ENCODE results near the gene BACE2.

Gene BACE2

DNA sequence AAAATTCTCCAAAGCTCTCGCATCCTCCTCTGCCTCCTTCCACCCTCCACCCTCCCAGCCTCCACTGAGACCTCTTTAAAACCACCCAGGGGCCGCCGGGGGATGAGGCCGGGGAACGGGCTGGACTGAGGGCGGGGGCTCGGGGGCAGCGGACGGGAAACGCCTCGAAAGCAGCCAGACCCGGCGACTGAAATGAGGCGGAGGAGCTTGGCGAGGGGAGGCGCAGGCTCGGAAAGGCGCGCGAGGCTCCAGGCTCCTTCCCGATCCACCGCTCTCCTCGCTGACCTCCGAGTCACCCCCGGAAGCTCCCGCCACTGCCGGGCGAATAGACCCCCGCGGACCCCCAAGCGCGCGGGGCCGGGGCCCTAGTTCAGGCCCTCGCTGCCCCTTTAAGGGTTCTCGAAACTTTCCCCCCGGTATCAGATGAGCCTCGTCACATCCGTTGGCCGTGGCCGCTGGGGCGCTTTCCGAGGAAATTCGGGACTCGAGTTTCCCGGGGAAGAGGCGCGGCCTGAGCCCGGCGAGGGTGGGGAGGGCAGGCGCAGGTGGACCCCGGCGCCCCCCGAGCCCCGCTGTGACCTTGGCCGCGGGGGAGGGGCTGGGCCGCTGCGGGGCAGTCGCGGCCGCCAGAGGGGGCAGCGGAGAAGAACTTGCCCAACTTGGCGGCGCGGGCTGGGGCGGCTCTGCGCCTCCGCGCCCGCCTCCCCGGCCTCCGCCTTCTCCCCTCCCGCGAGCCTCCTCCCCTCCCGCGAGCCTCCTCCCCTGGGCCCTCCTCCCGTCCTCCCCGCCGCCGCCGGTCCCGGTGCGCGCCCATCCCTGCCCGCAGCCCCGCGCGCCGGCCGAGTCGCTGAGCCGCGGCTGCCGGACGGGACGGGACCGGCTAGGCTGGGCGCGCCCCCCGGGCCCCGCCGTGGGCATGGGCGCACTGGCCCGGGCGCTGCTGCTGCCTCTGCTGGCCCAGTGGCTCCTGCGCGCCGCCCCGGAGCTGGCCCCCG, at the start of gene BACE2:
Gene BACE2, plus strand, starts transcription at position 813 of the 995 bp plus-strand sequence. Its CDS starts 104 bp downstream, at position 917.
- DNase-seq: peak; percentile 14 to 54

DNA sequence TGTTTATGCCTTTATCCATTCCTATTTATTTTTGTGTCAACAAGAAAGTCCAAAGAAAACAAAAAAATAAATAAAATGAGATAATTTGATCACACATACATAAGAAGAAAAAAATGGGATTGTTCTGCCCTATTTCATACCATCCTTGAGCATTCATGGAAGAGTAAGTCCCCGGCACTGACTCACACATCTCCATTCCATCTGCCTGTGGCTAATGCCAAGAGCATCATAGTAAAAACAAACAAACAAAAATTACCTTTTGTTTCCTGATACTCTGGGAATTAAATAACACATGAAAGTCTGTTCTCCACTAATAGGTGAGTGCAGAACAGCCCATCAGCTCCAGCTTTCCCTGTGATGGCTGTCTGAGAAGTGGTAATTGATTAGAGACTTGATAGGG, 48.1 kb upstream of the BACE2 start:
- no peak for DNase-seq

DNA sequence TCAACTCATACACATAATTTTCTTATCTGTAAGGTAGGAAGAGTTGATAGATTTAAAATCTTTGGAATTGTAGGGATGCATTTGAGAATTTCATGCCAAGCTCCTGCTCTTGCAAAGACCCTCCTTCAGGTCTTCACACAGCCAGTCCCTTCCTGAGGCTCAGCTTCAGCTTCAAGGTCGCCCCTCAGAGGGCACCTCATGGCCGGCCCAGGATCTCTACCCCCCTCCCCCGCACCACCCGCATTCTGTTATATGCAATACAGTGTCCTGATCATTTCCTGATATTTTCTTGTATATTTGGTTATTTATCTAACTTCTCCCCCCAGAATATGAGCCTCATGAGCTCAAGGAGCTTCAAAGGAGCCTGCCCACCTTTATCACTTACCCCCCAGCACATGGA, 47.0 kb upstream of the BACE2 start:
- DNase-seq: no peak

DNA sequence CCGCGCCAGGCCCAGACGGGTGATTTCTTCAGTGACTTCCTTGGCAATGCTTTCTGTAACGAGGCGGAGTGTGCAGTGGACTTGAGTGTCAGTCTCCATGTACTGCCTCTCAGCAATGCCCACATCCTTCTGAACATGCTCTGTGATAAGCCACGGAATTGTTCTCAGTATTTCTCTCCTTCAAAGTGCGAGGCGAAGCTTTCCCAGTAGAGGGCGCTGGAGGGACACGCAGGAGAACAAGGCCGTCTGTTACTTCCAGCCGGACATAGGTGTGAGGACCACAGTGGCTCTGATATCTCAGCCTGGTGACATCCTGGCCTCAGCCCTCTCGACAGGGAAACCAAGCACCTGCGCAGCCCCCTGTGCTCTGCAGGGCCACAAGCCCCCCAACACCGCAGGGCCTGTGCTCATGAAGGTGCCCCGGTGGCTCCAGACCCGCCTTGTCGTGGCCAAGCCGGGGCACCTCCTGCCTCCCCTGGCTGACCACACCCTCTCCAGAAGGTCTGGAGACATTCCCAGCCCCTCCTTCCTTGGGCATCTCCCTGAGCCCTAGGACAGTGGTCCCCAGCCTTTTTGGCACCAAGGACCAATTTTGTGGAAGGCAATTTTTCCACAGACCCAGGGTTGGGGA, 46.1 kb upstream of the BACE2 start:
- DNase-seq: peak; percentile 30 to 48

DNA sequence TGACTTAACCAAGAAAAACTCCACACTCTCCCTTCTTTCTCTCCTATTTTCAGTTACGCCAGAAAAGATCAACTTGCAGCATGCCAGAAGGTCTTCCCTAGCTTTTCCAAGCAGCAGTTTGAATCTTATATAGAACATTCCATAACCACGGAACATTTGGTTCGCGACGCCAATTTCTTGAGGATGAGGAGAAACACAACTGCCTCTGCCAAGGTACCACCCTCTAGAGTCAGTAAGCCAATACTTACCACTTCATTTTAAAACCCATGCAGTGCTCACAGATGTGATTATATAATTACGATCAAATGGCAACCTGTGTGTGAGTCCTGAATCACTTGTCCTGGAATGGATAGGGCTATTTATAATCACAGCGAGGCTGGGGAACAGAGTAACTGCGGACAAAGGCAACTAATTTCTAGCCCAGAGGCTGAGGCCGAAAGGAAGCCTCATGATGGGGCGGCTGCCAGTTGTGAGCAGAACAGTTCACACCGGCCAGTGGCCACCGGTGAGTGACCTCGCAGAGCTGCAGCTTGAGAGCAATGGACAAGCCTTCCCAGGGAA, 43.2 kb upstream of the BACE2 start:
- no peak for DNase-seq

DNA sequence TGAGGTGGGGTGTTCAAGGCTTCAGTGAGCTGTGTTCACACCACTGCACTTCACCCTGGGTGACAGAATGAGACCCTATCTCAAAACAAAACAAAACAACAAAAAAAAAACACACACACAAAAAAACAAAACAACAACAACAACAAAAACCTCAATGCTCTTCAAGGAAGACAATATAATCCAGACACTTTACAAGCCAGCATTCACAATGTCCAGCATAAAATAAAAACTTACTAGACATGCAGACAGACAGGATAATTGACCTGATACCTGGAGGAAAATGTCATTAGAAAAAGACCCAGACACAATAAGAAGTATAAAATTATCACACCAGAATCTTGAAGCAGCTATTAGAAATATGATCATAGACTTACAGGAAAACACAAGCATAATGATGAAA, 39.0 kb upstream of the BACE2 start:
- no peak for DNase-seq

DNA sequence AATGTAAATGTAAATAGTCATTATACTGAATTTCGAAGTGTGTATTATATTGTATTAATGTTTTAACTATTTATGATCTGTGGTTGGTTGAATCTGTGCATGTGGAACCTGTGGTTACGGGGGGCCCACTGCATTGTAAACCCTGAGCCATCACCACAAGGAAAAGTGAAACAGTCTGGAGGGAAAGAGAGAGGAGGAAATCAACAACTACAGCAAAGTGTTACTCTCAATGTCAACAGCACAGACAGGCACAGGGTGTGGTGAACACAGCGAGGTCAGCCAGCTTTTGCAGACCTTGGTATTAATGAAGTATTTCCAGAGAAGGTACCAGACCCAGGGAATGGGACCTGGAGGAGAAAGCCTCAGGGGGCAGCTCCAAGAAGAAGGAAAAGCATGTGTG, 37.1 kb upstream of the BACE2 start:
- no peak for DNase-seq

DNA sequence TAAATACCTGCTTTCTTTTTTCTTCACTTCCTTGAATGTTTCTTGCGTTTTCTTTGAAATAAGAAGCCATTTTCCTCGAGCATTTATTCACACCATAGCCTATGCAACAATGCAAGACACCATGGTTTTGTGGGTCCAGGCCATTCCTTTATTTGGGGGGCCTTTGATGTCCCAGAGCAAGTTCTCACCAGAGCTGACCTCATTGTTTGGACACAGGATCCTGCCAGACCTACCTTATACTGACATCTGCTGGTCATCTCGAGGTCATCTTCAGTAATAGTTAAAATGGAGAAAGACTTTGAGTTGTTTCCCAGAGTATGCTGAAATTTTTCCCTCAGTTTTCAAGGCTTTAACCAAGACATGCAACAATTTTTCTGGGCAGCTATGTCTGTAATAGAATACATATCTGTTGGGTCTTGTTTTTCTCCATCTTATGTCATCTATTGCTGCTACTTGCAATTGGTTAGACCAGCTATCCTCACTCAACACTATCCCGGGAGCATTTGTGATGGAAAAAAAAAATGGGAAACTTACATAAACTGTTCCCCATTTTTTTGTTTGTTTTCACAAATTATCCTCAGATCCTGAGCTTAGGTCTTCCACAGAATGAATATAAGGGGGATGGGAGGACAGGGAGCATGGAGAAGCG, 34.0 kb upstream of the BACE2 start:
- no peak for DNase-seq

DNA sequence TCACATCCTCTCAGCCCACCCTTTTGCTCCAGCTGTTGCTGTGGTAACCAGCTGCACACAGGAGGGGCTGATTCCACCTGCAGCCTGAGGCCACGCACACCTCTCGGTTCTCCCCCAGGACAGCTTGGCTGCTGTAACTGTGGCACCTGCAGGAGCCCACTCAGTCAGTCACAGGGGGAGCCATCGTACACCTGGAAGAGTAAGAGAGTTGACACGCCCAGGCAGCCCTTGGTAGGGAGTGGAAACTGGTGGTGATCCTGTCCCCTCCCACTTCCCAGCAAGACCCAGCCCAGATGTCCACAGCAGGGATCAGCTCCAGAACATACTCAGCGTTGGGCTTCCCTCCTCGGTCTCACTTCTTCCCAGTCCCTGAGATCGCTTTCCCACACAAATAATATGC, 32.2 kb upstream of the BACE2 start:
- DNase-seq: no peak

DNA sequence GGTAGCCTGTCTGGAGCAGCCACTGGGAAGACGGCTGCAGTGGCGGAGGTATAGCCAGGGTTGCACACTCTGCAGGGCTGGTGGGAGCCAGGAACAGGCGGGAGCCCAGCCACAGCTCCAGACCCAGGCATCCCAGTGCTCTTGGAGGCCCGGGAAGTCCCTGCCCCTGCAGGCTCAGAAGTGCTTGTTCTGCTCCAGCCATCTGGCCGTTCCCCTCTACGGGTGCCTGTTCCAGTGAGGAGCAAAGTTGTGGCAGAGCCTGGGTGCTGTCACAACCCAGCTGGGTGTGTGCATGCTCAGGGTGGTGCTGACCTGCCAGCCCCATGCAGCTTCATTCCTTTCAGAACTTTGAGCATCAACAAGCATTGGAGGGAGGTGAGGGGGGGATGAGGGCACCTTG, 31.7 kb upstream of the BACE2 start:
- DNase-seq: no peak

DNA sequence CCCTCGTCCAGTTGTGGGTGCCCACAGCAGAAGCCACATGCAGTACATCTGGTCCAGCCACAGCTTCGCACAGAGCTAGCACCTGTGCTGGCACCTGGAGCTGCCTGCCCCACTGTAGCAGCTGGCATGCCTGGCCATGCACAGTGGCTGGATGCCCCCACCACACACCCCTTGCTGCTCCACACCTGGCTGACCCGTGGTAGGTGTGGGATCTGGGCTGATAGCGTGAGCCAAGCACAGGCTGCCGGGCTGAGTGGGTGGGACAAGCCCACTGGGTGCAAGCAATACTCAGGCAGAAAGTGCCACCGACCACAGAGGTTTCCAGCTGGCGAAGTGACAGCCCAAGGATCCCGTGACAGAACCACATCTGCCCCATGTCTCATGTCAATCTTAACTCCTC, 30.6 kb upstream of the BACE2 start:
- no peak for DNase-seq

DNA sequence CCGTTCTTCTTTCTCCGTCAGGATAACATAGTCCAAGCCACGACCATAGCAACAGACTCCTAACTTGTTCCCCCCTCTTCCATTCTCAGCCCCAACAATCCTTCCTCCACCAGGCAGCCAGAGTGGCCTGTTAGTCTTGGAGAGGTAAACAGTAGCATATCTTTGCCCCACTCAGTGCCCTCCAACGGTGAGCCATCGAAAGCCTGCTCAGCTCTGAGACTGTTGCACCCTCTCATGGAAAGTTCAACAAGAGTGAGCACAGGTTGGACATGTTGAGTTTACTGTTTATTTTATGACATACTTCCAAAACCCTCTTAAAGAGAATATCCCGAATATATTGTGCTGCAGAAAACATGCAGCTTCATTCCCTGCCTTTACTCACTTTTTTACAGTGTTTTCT, 30.1 kb upstream of the BACE2 start:
- no peak for DNase-seq

DNA sequence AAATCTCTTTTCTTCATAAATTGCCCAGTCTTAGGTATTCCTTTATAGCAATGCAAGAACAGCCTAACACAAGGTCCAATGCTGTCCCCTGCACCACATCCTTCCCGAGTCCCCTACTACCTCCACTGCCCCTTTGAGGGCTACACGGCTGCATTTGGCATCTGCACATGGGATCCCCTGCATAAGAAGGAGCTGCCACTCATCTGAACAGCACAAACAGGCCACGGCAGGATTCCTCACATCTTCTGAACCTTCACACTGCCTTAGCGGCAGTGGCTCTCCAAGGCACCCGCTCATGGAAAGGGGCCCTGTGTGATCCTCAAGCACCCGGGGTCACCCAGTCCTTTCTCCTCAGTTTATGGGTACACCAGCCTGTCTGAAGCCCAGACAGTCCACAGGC, 29.2 kb upstream of the BACE2 start:
- DNase-seq: no peak

DNA sequence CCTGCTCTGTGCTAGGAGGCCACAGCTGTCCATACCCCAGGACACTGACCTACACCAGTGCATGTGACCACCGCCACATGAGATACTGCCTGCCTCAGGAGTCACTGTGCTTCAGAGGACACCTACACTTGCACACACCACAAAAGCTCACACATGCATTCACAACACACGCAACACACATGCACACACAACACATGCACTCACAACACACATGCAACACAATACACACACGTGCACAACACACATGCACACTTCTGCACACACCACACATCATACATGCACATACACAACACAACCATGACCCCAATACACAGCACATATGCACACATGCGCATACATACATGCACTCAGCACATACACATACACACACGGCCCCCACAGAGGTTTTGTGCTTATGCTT, 28.7 kb upstream of the BACE2 start:
- no peak for DNase-seq

DNA sequence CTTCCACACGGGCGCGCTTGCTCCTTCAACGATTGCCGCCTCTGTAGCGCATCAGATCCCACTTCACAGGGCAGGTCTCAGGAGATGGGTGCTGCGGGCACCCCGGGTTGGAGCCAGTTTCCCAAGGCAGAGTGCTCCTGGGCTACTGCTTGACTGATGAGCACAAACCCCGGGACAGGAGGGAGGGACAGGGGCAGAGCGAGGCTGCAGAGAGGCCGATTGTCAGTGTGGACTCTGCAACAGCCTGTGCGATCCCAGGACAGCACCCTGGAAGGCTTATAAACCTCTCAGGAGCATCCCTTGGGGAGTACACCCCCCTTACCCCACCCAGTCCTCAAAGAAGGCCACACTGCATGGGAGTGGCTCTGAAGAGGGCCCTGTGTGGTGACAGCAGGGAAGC, 28.0 kb upstream of the BACE2 start:
- DNase-seq: no peak

DNA sequence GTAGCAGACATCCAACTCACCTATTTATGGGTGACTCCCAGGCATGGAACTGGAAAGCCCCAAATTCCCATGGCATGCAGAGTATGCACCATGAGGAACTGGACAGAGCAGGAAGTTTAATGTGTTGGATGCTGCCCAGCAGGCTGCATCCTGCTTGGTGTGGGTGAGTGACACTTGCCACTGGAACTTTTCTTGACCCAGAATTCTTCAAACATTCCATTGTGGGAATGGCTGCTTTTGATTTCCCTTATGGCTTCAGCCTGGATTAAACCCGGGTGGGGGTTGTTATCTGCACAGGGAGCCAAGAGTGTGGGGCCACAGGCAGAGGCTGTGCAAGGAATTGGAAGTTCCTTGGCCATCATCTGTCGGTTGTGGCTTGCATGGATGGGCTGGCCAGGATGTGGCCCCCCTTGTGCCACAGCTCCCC, 26.9 kb upstream of the BACE2 start:
- DNase-seq: no peak

DNA sequence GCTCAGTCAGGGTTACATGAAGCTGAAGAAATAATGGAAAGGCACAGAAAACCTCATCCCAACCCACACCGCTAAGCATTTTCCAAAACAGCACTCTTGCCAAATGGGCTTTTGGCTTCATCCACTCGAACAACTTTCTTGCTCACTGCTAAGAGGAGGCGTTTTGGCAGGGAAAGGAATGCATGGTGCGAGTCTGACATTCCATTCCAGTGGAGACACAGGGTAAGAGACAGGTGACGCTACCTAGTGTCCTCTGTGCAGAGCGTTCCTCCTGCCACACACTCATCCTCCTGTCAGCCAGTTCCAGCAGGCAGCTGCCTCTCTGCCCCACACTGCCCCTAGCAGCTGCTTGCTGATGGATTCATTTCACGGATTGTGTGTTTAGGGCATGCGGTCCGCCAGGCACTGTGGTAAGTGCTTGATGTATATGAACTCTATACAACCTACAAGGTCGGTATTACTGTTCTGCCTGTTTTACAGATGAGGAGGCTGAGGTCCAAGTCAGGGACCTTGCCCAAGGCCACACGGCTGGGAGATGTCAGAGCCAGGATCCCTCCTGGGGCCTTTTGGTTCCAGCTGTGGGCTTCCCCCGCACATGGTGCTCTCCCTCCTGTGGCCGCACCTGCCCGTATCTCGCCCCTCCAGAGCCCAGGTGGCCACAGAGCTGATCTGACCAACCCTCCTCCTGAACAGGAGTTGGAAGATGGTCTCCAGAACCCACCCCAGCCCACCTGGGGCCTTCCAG, 25.7 kb upstream of the BACE2 start:
- DNase-seq: no peak

DNA sequence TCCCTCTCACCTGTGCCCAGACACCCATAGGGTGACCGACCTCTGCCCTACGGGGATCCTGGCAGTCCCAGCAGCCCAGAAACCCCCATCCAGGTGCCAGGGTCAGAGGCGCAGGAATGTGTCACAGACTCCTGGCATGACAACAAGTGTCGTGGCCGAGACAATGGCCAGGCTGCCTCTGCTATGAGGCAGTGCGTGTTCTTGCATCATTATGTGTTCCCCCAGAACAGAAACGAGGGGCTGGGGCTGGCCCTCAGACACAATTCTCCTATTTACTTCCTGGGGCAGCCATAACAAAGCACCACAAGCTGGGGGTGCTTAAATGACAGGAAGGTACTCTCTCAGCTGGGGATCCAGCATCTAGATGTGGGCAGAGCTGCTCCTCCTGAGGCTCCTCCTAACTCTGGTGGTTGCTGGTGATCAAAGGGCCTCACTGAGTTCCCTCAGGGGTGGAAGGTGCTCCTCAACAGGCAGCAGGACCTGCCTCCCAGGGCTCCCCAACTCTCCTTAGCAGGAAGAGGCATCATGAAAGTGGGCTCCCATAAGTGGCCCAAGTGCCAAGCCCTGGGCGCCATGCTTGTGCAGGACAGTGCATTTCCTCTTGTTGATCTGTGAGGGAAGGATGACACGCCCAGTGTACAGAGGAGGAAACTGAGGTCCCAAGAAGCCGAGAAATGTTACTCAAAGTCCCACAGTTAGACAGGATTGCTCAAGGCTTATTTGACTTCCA, 24.2 kb upstream of the BACE2 start:
- no peak for DNase-seq

DNA sequence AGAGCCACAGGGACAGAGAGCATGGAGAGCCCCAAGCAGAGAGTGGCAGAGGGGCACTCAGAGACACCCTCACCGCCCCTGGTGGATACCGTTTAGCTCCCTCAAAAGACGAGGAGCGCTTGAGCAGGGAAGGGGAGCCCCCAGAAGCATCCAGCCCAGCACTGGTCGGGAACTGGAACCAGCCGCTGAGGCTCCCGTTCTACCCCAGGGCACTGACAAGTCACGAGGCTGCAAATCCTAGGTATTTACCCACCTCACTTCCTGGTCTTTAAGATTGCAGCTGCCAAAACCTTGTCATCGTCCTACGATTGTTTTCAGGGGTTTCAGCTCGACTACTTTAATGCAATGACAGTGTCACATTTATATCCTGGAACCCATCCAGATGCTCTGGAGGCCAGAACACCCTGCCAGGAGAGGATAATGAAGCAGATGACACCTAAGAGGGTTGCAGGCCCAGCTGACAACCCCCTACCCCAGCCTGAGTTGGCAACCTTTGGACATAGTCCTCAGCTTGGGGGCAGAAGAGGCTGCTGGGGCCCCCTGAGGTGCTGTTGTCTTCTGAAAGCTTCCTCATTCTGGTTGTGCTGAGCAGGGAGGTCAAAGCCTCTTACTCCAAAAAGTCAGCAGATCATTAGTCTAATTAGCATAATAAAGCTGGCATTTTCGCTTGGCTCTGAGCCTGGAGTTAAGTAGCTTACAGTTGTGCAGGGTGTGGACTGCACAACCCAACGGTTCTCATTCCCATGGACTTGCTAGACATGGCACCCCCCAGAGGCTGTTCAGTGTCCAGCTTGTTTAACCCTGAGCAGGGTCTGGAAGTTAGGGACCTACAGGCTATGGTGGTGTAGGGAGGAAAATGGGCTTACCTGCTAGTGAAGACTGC, 20.6 kb upstream of the BACE2 start:
- no peak for DNase-seq

DNA sequence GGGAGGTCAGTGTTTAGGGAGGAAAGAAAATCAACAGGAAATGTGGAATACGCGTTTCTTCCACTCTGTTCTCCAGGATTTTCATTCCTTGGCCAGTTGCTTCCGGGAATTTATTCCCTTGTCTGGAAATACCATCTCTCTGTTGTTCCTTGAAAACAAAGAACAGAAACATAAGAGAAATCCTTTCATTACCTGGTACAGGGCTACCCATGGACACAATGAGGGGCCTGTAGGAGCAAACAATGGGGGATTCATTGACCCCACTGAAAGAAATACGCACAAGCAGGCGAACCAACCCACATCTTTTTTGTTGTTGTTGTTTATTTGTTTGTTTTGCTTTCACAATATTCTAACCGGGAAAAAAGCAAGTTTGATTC, 20.0 kb upstream of the BACE2 start:
- DNase-seq: no peak

DNA sequence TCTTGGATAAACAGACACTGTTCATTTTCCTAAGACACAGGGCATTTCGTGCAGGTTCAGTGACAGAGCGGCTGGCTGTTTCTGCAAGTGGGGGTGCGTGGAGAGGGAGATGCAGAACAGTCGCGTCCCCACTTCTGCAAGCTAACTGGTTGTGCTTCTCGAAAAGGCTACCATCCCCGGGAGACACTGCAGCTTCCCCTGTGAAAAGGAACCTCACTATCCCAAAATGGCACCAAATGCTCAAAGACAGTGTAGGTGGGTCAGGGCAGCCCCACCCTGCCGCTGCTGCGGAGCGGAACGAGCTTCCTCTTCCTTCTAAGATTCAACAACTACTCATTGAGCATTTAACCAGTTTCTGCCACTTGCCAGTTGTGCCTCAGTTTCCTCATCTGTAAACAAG, 19.2 kb upstream of the BACE2 start:
- no peak for DNase-seq

All from CD4-positive, alpha-beta T cell treated with Interleukin-4 for 1 hour (primary cell).